ENCODE measurements around the gene LMTK3. TPM values are rescaled to one million over a fixed set of nuclear protein-coding genes. Genes with fewer than 3 reads are reported as not detected.

LMTK3 gene
- total and polyA plus RNA-seq, 10 donors, result 0.29 to 4.2 (median 1.3) TPM

- no peak for TF ChIP-seq CTCF (IDR thresholded peaks at IDR 0.05 in 8 of 11, conservative IDR thresholded peaks at IDR 0.05 in 3 of 11)
- TF ChIP-seq POLR2AphosphoS5 (IDR thresholded peaks at IDR 0.05), result peak; percentile 52 to 75 (median 71)
- no peak for TF ChIP-seq POLR2A (IDR thresholded peaks at IDR 0.05)
- H3K4me3 ChIP-seq, result peak overlapping the region; percentile 32 to 67 (median 48)
- peak overlapping the region; percentile 70 to 90 (median 84) for H3K27ac ChIP-seq
- 10 to 28% (median 16%) methylated on average over 7 to 32 of the region's 32 CpGs for WGBS, 5 donors
- intact Hi-C loops (cut with DNase I; ENCODE audit: low total_unique reads), result no loop called here
- H3K27me3 ChIP-seq (replicated peaks in 1 of 7), result no peaks in the 10 kb centered on the region
- DNase-seq, result peak; percentile 89
- no peaks in the 10 kb centered on the region for H3K9me3 ChIP-seq
- H3K36me3 ChIP-seq, result peaks cover 0 to 47% (median 38%) of the 10 kb centered on the region in 6 donors
- H3K4me1 ChIP-seq, result peaks cover 5 to 35% (median 20%) of the 10 kb centered on the region in 6 donors
These were observed 31.5 kb downstream of the LMTK3 start for GRCh38 chr19:48480183-48480557.

- Histone ChIP-seq H3K4me1 (peaks cover 5 to 35% (median 20%) of the 10 kb centered on the region in 6 donors), H3K4me3 (peak overlapping the region in 2 of 8 donors; percentile 50 to 64), H3K36me3 (peaks cover 0 to 52% (median 43%) of the 10 kb centered on the region in 6 donors), H3K27ac (peak overlapping the region in 6 of 8 donors; percentile 70 to 90 (median 84)), H3K9me3 (no peaks in the 10 kb centered on the region), H3K27me3 (replicated peaks in 1 of 7) (no peaks in the 10 kb centered on the region)
- DNase-seq, result no peak
- TF ChIP-seq CTCF (IDR thresholded peaks at IDR 0.05 in 8 of 11, conservative IDR thresholded peaks at IDR 0.05 in 3 of 11), result no peak
- TF ChIP-seq POLR2A (IDR thresholded peaks at IDR 0.05), result no peak
- peak in 1 of 3 donors; percentile 3 for TF ChIP-seq POLR2AphosphoS5 (IDR thresholded peaks at IDR 0.05)
- intact Hi-C loops (cut with DNase I; ENCODE audit: low total_unique reads), result no loop called here
- 74 to 88% (median 77%) methylated on average over 7 of the region's 7 CpGs for WGBS, 5 donors
These were observed 31.9 kb downstream of the LMTK3 start for GRCh38 chr19:48479686-48480085.

- Histone ChIP-seq H3K4me3 (no peak overlapping the region), H3K36me3 (peaks cover 0 to 62% (median 53%) of the 10 kb centered on the region in 6 donors), H3K27ac (no peak overlapping the region), H3K4me1 (peaks cover 5 to 35% (median 20%) of the 10 kb centered on the region in 6 donors), H3K27me3 (replicated peaks in 1 of 7) (no peaks in the 10 kb centered on the region), H3K9me3 (no peaks in the 10 kb centered on the region)
- TF ChIP-seq POLR2AphosphoS5 (IDR thresholded peaks at IDR 0.05) (no peak), POLR2A (IDR thresholded peaks at IDR 0.05) (no peak), CTCF (IDR thresholded peaks at IDR 0.05 in 8 of 11, conservative IDR thresholded peaks at IDR 0.05 in 3 of 11) (no peak)
- 81 to 94% (median 88%) methylated on average over 26 to 29 of the region's 29 CpGs for WGBS, 5 donors
- no peak for DNase-seq
- intact Hi-C loops (cut with DNase I; ENCODE audit: low total_unique reads), result no loop called here
These were observed 33.0 kb downstream of the LMTK3 start for GRCh38 chr19:48478339-48479256.

- Histone ChIP-seq H3K27me3 (replicated peaks in 1 of 7) (no peaks in the 10 kb centered on the region), H3K9me3 (no peaks in the 10 kb centered on the region), H3K27ac (no peak overlapping the region), H3K4me1 (peaks cover 5 to 40% (median 20%) of the 10 kb centered on the region in 6 donors), H3K4me3 (no peak overlapping the region), H3K36me3 (peaks cover 0 to 70% (median 61%) of the 10 kb centered on the region in 6 donors)
- no peak for DNase-seq
- 84 to 92% (median 90%) methylated on average over 22 of the region's 22 CpGs for WGBS, 5 donors
- TF ChIP-seq CTCF (IDR thresholded peaks at IDR 0.05 in 8 of 11, conservative IDR thresholded peaks at IDR 0.05 in 3 of 11), result no peak
- TF ChIP-seq POLR2AphosphoS5 (IDR thresholded peaks at IDR 0.05), result no peak
- no peak for TF ChIP-seq POLR2A (IDR thresholded peaks at IDR 0.05)
- intact Hi-C loops (cut with DNase I; ENCODE audit: low total_unique reads), result no loop called here
These were observed 33.8 kb downstream of the LMTK3 start for GRCh38 chr19:48477698-48478338.
